ENCODE measurements around the gene CTPS1.

CTPS1 gene

DNA sequence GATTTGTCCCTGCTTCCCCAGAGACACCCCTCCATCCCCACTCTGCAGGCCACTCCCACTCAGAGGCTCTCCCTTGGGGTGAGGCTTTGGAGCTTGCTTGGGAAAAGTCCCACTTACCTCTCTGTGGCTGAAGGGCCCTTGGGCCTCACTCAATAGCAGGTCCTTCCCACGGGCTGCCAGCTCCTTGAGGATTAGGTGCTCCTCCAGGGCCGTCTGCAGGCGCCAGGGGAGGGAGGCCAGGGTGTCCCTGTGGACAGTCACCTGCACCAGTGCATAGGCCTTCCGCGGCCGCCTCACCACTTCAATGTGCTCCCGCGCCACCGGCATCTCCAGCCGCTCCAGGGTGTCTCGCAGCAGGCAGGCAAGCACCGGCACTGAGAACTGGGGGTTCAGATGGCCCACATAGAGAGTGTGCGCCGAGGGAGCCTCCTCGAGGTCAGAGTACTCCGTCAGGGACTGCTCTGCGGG is 40.6 kb downstream of the CTPS1 start:
- DNase-seq = no peak
- Histone ChIP-seq H3K4me2 (ENCODE audit: low read depth, low read length) (no peak overlapping the region), H3K9me3 (replicated peaks; ENCODE audit: insufficient read depth, low read length) (no peaks in the 10 kb centered on the region), H3K27me3 (replicated peaks; ENCODE audit: insufficient read depth, low read length) (no peaks in the 10 kb centered on the region), H3K79me2 (ENCODE audit: low read length) (no peaks in the 10 kb centered on the region; the same call in 1 of the 2 replicates), H3K36me3 (replicated peaks; ENCODE audit: insufficient read depth, low read length) (no peaks in the 10 kb centered on the region), H2AFZ (ENCODE audit: low read length) (no peak overlapping the region), H4K20me1 (ENCODE audit: insufficient read depth, low read length) (no peaks in the 10 kb centered on the region), H3F3A (ENCODE audit: insufficient read depth, low read length) (no peaks in the 10 kb centered on the region; the same call in 1 of the 2 replicates), H3K4me3 (ENCODE audit: low read length) (no peak overlapping the region), H3K4me1 (ENCODE audit: low read length) (no peaks in the 10 kb centered on the region), H3K9me2 (replicated peaks; ENCODE audit: insufficient read depth, low read length) (no peaks in the 10 kb centered on the region), H3K27ac (ENCODE audit: low read length) (no peak overlapping the region), H3K9ac (ENCODE audit: low read length) (no peak overlapping the region)
- no peak for TF ChIP-seq EZH2phosphoT487 (IDR thresholded peaks at IDR 0.05; ENCODE audit: low read length)
- TF ChIP-seq, protein P1, sequence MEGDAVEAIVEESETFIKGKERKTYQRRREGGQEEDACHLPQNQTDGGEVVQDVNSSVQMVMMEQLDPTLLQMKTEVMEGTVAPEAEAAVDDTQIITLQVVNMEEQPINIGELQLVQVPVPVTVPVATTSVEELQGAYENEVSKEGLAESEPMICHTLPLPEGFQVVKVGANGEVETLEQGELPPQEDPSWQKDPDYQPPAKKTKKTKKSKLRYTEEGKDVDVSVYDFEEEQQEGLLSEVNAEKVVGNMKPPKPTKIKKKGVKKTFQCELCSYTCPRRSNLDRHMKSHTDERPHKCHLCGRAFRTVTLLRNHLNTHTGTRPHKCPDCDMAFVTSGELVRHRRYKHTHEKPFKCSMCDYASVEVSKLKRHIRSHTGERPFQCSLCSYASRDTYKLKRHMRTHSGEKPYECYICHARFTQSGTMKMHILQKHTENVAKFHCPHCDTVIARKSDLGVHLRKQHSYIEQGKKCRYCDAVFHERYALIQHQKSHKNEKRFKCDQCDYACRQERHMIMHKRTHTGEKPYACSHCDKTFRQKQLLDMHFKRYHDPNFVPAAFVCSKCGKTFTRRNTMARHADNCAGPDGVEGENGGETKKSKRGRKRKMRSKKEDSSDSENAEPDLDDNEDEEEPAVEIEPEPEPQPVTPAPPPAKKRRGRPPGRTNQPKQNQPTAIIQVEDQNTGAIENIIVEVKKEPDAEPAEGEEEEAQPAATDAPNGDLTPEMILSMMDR (IDR thresholded peaks at IDR 0.05; ENCODE audit: low read length) = no peak
- no peak for TF ChIP-seq EZH2 (optimal IDR thresholded peaks at IDR 0.05; ENCODE audit: low read depth, low read length)

DNA sequence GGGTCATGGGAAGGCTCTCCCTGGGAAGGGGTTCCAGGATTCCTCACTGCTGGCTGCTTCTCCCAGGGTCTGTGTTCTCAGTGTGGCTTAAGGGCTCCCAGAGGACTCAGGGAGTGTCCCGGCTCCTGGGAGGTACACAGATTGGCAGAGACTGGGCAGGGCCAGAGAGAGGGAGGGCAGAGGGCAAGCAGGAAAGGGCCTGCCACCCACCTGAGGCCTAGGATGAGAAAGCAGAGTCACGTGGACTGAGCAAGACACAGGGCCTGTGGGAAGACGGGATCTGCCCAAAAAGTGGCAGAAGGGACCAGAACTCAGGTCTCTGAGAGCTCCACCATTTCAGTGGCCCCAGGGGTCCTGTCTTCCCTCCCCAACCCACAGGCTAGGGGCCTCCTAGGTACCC is 41.2 kb downstream of the CTPS1 start:
- Histone ChIP-seq H3F3A (ENCODE audit: insufficient read depth, low read length) (no peaks in the 10 kb centered on the region; the same call in 1 of the 2 replicates), H3K9me3 (replicated peaks; ENCODE audit: insufficient read depth, low read length) (no peaks in the 10 kb centered on the region), H3K4me1 (ENCODE audit: low read length) (no peaks in the 10 kb centered on the region), H3K27ac (ENCODE audit: low read length) (no peak overlapping the region), H3K79me2 (ENCODE audit: low read length) (no peaks in the 10 kb centered on the region; the same call in 1 of the 2 replicates), H3K36me3 (replicated peaks; ENCODE audit: insufficient read depth, low read length) (no peaks in the 10 kb centered on the region), H3K9me2 (replicated peaks; ENCODE audit: insufficient read depth, low read length) (no peaks in the 10 kb centered on the region), H3K4me2 (ENCODE audit: low read depth, low read length) (no peak overlapping the region), H2AFZ (ENCODE audit: low read length) (no peak overlapping the region), H3K4me3 (ENCODE audit: low read length) (no peak overlapping the region), H3K27me3 (replicated peaks; ENCODE audit: insufficient read depth, low read length) (no peaks in the 10 kb centered on the region), H3K9ac (ENCODE audit: low read length) (no peak overlapping the region), H4K20me1 (ENCODE audit: insufficient read depth, low read length) (no peaks in the 10 kb centered on the region)
- no peak for TF ChIP-seq EZH2phosphoT487 (IDR thresholded peaks at IDR 0.05; ENCODE audit: low read length)
- TF ChIP-seq EZH2 (optimal IDR thresholded peaks at IDR 0.05; ENCODE audit: low read depth, low read length) = no peak
- TF ChIP-seq, protein P1 (IDR thresholded peaks at IDR 0.05; ENCODE audit: low read length) = no peak
- no peak for DNase-seq

DNA sequence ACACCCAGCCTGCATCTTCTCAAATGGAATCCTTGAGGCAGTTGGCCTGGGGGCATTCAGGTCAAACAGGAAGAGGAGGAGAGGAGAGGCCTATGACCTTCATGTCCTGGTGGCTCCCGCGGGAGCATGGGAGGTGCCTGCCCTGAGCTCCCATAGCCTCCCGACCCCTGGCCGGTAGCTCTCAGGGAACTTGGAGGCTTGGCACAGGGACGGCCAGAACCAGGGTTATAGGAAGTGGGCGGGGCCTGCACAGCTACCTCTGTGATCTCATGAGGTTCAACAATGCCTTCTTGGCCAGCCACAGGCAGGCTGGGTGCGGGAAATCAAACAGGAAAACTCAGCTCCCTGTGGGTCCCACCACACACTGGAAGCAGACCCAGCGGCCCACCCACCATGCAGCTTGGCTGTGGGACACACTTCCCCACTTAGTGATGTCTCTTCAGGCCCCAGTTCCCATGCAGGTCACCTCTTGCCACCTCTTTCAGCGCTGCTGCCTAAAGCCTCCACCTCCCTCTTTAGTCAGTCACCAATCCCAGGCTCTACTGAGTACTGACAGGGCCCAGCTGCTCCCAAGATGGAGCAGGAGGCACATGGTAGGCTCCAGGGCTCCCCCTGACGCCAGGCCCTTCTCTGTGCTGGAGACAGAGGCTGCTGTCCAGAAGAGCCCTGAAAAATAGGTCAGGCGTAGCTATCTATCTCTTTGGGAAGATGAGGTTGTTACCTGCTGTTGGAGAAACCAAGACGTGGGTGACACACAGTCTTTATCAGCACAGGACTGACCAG is 42.2 kb downstream of the CTPS1 start, which contains the start of gene SLFNL1:
Gene SLFNL1 (minus strand): TSS at position 200 of the 783 bp plus-strand sequence. CDS start 1,065 bp downstream, outside the sequence.
- no peak for TF ChIP-seq EZH2 (optimal IDR thresholded peaks at IDR 0.05; ENCODE audit: low read depth, low read length)
- TF ChIP-seq, protein P1 (IDR thresholded peaks at IDR 0.05; ENCODE audit: low read length) = no peak
- no peak for TF ChIP-seq EZH2phosphoT487 (IDR thresholded peaks at IDR 0.05; ENCODE audit: low read length)
- H3K4me2 ChIP-seq (ENCODE audit: low read depth, low read length) = no peak within 1 kb of the TSS
- H3K36me3 ChIP-seq (replicated peaks; ENCODE audit: insufficient read depth, low read length) = no peaks in the 10 kb centered on the region
- no peaks in the 10 kb centered on the region; the same call in 1 of the 2 replicates for H3K79me2 ChIP-seq (ENCODE audit: low read length)
- H3K27ac ChIP-seq (ENCODE audit: low read length) = no peak within 1 kb of the TSS
- no peaks in the 10 kb centered on the region for H3K4me1 ChIP-seq (ENCODE audit: low read length)
- H3K27me3 ChIP-seq (replicated peaks; ENCODE audit: insufficient read depth, low read length) = no peaks in the 10 kb centered on the region
- no peaks in the 10 kb centered on the region for H3K9me3 ChIP-seq (replicated peaks; ENCODE audit: insufficient read depth, low read length)
- no peaks in the 10 kb centered on the region for H3K9me2 ChIP-seq (replicated peaks; ENCODE audit: insufficient read depth, low read length)
- DNase-seq = no peak
- no peak within 1 kb of the TSS for H3K9ac ChIP-seq (ENCODE audit: low read length)
- no peaks in the 10 kb centered on the region; the same call in 1 of the 2 replicates for H3F3A ChIP-seq (ENCODE audit: insufficient read depth, low read length)
- H2AFZ ChIP-seq (ENCODE audit: low read length) = no peak within 1 kb of the TSS
- H3K4me3 ChIP-seq (ENCODE audit: low read length) = no peak within 1 kb of the TSS
- H4K20me1 ChIP-seq (ENCODE audit: insufficient read depth, low read length) = no peaks in the 10 kb centered on the region

Data from MM.1S (cell line).